GM12891 (cell line): ENCODE measurements around the gene WDR83.
"Not testable (repeated sequence)": the region's sequence is repeated elsewhere in the genome, so short reads cannot be mapped to it uniquely, and the experiment has no call there.

Experiments
- POLR2A ChIP-seq: IDR thresholded peaks from 2 replicates; pipeline ENCODE4 v1.6.1; 2011; ENCODE audit warnings: low read depth, low read length, control low read depth
- POLR2AphosphoS5 ChIP-seq: IDR thresholded peaks from 2 replicates; pipeline ENCODE4 v1.6.1; 2011; ENCODE audit warnings: low read depth, low read length, control low read depth
- POU2F2 ChIP-seq: IDR thresholded peaks from 2 replicates; pipeline ENCODE4 v1.6.1; 2011; ENCODE audit warnings: low read depth, mild to moderate bottlenecking, control low read depth, low read length, moderate library complexity
- TAF1 ChIP-seq: IDR thresholded peaks from 2 replicates; pipeline ENCODE4 v1.6.1; 2011; ENCODE audit warnings: low read depth, low read length, control low read depth

DNA sequence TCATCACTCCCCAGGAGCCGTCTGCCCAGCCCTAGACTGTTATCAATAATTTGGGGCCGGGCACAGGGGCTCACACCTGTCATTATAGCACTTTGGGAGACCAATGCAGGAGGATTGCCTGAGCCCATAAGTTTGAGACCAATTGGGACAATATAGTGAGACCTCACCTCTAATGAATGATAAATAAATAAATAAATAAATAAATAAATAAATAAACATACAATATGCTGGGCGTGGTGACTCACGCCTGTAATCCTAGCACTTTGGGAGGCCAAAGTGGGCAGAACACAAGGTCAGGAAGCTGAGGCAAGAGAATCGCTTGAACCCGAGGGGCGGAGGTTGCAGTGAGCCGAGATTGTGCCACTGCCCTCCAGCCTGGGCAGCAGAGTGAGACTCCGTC, 46.7 kb downstream of the WDR83 start:
- TF ChIP-seq POLR2AphosphoS5, TAF1, POU2F2, POLR2A: not testable (repeated sequence)
